ES-I3 (cell line): ENCODE measurements around the gene CLDN20.
"Not testable (repeated sequence)": the region's sequence is repeated elsewhere in the genome, so short reads cannot be mapped to it uniquely, and the experiment has no call there.

Experiments used
- H3K36me3 ChIP-seq: 2 replicates; pipeline ENCODE4 v1.6.1; 2013; ENCODE audit warnings: mild to moderate bottlenecking, low read length, control low read depth, moderate library complexity; ENCODE audit not compliant: insufficient read depth
- H3K4me1 ChIP-seq: 2 replicates; pipeline ENCODE4 v1.6.1; 2013; ENCODE audit warnings: mild to moderate bottlenecking, control low read depth, low read length; ENCODE audit not compliant: insufficient read depth
- H3K9ac ChIP-seq: 2 replicates; pipeline ENCODE4 v1.6.1; 2013; ENCODE audit warnings: low read depth, mild to moderate bottlenecking, low read length, moderate library complexity
- H3K9me3 ChIP-seq: 2 replicates; pipeline ENCODE4 v1.6.1; 2013; ENCODE audit warnings: mild to moderate bottlenecking, low read length, moderate library complexity; ENCODE audit not compliant: control insufficient read depth, insufficient read depth

CLDN20 gene, protein sequence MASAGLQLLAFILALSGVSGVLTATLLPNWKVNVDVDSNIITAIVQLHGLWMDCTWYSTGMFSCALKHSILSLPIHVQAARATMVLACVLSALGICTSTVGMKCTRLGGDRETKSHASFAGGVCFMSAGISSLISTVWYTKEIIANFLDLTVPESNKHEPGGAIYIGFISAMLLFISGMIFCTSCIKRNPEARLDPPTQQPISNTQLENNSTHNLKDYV

DNA sequence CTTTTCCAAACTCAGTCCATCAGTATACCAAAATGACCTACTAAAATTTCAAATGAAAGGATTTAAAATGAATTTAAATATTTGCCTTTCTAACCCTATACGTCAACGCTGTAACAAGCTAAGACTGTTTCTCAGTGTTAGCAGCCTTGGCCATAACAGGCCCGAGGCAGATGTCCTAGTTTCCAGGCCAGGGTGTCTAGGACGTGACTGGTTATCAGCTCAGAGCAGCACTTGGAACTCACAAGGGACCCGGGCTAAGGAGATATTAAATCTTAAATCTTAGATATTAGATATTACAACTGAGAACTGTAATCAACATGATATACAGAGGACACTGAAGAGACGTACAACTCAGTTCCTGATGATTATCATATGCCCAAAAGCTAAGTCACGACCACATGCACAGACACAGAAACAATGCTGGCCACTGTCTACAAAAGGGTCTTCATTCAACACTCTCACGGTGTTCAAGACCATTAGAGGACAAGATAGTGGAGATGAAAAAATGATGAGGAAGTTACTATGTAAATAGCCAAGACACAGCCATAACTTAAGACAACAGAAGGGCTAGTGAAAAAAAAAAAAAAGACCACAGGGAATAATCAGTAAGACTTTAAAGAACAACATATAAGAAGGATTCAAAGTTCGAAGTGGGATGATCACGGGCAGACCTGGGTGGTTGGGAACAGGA lies at the start of gene CLDN20:
Gene CLDN20 (plus strand): TSS at position 641 of the 691 bp plus-strand sequence. CDS start 11,707 bp downstream, outside the sequence.
- Histone ChIP-seq H3K36me3 (peaks cover 9% of the 10 kb centered on the region), H3K9me3 (no peaks in the 10 kb centered on the region)

DNA sequence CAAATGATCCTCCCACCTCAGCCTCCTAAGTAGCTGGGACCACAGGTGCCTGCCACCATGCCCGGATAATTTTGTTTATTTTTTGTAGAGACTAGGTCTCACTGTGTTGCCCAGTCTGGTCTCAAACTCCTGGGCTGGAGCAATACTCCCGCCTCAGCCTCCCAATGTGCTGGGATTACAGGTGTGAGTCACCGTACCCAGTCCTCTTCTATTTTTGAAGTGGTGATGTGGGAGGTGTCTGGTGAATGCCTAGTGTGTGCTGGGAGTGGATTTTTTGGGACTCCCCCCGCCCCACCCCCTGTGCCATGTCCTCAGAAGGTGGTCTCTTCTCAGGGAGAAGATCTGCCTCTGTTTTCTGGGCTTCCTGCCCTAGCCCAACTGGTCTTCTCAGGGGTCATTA lies 47.9 kb upstream of the CLDN20 start:
- peaks cover 4% of the 10 kb centered on the region; the same call in 1 of the 2 replicates for H3K9me3 ChIP-seq
- H3K9ac ChIP-seq: no peak overlapping the region
- H3K4me1 ChIP-seq: no peaks in the 10 kb centered on the region
- no peaks in the 10 kb centered on the region for H3K36me3 ChIP-seq

More for the DNA sequence above, at the start of gene CLDN20:
- Histone ChIP-seq H3K4me1 (peaks cover 23% of the 10 kb centered on the region; the same call in 1 of the 2 replicates), H3K9ac (no peak within 1 kb of the TSS)

DNA sequence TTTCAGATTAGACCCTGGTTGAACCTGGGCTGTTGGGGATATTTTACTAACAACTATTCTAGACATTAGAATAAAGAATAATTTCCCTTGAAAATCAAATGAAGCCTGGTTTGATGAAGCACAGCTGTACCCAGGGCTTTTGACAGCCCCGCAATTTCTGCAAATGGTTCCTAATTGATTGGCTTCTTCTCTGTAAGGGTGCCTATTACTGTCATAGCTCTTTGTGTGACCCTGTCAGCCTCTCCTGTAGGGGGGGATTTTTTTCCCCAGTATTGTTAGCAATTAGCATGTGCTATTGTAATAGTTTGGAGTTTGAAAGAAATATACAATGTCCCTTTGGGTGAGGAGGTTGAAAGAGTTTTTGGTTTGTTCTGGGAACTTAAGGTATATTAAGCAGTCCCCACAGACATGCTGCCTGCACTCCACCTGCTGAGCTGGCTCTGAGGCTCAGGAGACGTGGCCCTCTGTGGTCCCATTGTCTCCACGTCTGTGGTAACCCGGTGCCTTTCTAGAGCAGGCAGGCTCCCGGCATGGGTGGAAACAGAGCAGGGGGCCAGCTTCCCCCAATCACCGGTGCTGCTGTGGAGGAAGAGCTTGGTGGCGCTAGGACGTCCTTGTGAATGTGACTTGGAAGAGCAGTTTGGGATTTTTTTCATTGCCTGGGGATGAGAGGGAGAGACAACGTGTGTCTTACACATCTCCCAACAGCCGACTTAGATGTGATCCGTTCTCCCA lies 47.3 kb upstream of the CLDN20 start:
- Histone ChIP-seq H3K36me3 (no peaks in the 10 kb centered on the region), H3K9ac (no peak overlapping the region), H3K4me1 (no peaks in the 10 kb centered on the region), H3K9me3 (peaks cover 4% of the 10 kb centered on the region; the same call in 1 of the 2 replicates)

DNA sequence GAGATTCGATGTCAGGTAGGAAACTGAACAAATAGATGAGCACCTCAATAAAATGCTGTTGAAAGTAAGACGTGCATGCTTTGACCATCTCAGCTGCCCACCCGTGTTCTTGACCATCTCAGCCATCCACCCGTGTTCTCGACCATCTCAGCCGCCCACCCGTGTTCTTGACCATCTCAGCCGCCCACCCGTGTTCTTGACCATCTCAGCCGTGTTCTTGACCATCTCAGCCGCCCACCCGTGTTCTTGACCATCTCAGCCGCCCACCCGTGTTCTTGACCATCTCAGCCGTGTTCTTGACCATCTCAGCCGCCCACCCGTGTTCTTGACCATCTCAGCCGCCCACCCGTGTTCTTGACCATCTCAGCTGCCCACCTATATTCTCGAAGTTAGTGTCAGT lies 45.1 kb upstream of the CLDN20 start:
- not testable (repeated sequence) for H3K4me1 ChIP-seq, H3K36me3 ChIP-seq, H3K9ac ChIP-seq, H3K9me3 ChIP-seq

DNA sequence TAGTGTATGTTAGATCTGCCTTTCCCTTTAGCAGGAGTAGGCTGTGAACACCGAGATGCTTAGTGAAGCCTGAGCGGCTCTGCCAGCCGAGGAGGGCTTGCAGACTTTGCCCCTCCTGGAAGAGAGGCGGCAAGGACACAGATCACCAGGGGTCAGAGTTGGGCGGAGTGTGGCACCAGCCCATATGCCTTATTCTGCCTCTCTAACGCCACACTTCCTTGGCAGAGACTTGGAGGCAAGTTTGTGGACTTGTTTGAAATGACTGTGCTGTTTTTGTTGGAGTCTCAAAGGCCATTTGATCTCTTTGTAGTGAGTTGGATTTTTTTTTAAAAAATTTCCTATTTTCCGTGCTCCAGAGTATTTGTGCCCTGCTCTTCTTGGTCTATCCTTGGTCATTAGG lies 44.5 kb upstream of the CLDN20 start:
- Histone ChIP-seq H3K9ac (no peak overlapping the region), H3K36me3 (no peaks in the 10 kb centered on the region), H3K4me1 (0 out of 2 replicates have a peak, but pooled peaks cover 6% of the 10 kb centered on the region), H3K9me3 (no peaks in the 10 kb centered on the region)

DNA sequence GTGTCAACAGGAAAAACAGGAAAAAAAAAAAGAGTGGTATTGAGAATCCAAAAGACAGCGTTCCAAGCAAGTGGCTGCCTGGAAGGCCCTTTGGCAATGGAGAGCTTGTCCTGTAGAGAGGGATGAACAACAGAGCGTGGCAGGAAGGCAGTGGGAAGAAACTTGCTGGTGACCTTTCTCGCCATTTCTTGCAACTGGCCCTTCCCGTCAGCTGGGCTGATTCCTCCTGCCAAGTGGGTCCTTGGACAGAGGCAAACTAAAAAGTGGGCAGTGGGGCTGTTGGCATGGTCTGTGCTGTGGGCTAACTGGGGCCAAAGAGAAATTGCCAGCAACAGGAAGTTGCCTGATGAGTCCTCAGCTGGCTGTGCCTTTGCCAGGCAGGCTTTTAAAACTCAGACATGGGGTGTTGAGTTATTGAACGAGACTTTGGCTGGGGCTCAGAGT lies 43.9 kb upstream of the CLDN20 start:
- Histone ChIP-seq H3K4me1 (0 out of 2 replicates have a peak, but pooled peaks cover 6% of the 10 kb centered on the region), H3K36me3 (no peaks in the 10 kb centered on the region), H3K9me3 (no peaks in the 10 kb centered on the region), H3K9ac (no peak overlapping the region)

DNA sequence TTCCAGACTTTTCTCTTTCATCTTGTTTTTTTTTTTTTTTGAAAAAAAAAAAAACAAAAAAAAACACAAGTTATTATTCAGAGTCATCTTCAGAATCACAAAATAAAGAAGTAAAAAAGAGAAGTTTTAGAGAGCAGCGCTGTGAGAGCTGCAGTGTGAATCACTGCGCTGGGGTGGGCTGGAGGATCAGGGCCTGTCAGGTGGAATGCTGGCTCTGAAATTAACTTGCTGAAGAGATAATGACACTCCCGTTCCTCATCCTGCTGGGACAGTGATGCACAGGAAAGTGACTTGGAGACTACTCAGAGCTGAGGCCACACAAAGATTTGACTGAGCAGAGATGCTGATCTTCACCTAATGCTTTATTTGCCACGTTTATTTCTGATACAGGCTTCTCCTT lies 42.7 kb upstream of the CLDN20 start:
- Histone ChIP-seq H3K9me3 (no peaks in the 10 kb centered on the region), H3K4me1 (0 out of 2 replicates have a peak, but pooled peaks cover 6% of the 10 kb centered on the region), H3K36me3 (no peaks in the 10 kb centered on the region), H3K9ac (no peak overlapping the region)

DNA sequence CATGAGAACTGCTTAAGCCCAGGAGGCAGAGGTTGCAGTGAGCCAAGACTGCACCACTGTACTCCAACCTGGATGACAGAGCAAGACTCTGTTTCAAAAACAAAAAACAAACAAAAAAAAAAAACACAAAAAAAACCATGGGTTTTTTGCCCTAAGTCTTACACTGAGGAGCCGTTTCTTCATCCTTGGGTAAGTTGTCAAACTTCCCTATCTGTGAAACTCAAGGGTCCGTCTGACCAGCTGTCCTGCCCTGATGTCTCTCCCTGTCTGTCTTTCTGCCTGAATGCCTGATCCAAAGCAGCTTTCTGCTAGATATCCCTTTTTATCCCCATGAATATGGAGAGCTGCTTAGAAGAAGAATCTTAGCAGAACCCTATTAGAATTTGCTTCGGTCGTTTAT lies 41.3 kb upstream of the CLDN20 start:
- Histone ChIP-seq H3K4me1 (peaks cover 15% of the 10 kb centered on the region), H3K9ac (no peak overlapping the region)

DNA sequence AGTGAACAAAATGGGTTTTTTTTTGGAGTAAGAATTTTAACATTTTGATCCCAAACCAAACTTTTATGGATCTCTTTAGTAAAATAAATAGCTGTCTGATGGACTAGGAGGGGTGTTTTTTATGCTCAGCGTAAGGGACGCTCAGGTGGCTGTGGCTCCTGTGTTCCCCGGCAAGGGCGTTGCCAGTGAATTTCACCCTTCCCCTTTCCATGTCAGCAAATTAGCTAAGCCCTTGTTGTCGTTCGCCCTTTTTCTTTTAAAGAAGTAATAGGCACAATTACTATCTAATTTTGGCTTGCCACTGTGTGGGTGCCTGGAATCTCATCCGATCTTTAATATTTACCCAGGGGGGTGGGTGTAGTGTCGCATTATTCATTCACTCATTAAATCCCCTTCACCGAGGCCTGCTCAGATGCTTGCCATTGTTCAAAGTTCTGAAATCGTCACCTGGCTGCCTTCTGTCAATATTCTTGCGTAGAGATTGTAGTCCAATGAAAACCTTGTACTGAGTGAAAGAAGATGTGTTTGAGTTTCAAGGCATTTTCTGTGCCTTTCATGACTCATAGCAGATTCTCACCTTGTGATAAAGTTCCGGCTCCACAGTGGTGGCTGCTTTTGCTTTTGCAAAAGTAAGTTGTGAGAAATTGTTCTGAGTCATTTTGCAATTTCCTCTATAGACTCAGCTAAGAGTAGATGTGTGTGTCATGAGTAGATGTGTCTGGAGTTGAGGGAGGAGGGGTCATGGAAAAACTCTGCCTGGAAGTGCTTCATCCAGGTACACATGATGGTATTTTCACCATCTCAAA lies 40.0 kb upstream of the CLDN20 start:
- H3K9me3 ChIP-seq: no peaks in the 10 kb centered on the region; the same call in 1 of the 2 replicates
- peaks cover 15% of the 10 kb centered on the region for H3K4me1 ChIP-seq
- H3K36me3 ChIP-seq: no peaks in the 10 kb centered on the region
- no peak overlapping the region for H3K9ac ChIP-seq

More for the DNA sequence above, 41.3 kb upstream of the CLDN20 start:
- Histone ChIP-seq H3K36me3 (no peaks in the 10 kb centered on the region), H3K9me3 (no peaks in the 10 kb centered on the region)

DNA sequence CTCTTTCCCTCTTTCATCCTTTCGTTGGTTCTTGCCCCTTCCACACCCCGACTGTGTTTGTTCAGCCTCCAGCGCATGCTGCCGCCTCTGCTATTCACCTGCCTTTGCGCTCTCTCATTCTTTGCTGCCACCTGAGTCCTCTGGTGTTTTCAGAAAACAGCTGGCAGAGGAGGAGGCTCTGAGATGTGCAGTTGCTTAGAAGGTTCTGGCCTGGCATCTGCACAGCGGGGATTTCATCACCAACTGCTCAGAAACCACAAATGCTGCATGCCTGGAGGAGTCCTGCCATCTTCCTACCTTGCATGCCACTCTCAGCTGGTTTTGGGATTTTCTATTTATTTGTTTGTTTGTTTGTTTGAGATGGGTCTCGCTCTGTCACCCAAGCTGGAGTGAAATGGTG lies 39.2 kb upstream of the CLDN20 start:
- Histone ChIP-seq H3K4me1 (peaks cover 15% of the 10 kb centered on the region), H3K9ac (no peak overlapping the region), H3K36me3 (no peaks in the 10 kb centered on the region), H3K9me3 (no peaks in the 10 kb centered on the region; the same call in 1 of the 2 replicates)

DNA sequence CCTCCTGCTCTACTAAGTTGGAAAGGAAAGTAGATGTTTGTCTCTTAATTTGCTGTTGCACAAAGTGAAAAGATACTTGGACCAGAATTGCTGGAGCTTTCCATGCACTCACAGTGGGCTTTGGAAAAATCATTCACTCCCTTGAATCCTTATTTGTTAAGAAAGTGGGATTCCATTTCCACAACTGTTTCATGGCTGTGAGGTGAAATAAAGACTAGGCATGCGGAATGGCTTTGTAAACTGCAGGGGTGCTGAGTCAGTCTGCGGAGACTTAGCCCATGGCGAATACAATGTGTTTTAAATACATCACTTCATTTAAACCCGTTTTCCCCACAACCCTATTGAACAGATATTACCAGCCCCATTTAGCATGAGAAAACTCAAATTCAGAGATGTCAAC lies 36.8 kb upstream of the CLDN20 start:
- Histone ChIP-seq H3K36me3 (no peaks in the 10 kb centered on the region), H3K9me3 (no peaks in the 10 kb centered on the region; the same call in 1 of the 2 replicates), H3K9ac (no peak overlapping the region), H3K4me1 (peaks cover 15% of the 10 kb centered on the region)

DNA sequence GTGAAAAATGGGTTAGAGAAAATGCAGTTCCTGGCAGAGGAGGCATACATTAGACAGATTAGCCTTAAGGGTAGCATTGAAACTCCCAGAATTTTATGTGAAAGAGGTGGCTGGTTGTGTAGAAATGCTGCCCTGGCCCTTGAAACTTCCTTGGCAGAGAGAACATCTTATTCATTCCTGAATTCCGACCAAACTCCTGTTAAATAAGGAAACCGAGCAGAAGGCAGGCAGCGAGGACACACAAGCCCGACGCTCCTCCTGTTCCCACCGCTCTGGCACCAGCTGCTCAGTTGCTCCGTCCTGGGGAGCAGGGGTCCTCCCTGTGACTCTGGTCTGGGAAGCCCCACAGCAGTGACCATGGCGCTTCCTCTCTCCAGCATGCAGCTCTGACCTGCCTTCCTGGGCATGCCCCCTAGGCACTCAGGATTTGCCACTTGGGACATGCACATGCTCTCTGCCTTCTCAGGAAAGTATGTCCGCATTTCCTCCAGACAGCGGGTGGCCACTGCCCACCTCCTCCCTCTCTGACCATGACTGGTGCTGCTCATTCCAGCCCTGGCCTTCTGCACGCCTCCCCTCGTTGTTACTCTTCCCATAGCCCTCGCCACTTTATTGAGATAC lies 35.2 kb upstream of the CLDN20 start:
- H3K9me3 ChIP-seq: no peaks in the 10 kb centered on the region; the same call in 1 of the 2 replicates

DNA sequence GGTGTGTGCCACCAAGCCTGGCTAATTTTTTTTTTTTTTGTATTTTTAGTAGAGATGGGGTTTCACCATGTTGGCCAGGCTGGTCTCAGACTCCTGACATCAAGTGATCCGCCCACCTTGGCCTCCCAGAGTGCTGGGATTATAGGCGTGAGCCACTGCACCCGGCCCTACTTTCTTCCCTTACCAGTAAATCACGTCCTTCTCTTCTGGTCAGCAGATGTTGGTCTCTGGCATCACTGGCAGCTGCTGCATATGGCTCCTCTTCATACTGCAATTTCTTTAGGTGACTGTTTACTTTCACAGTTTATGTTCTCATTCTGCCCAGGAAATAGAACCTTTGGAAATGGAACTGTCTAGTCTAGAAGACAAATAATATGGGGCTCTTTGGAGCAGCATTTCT lies 32.8 kb upstream of the CLDN20 start:
- H3K9ac ChIP-seq, H3K4me1 ChIP-seq, H3K36me3 ChIP-seq, H3K9me3 ChIP-seq: not testable (repeated sequence)

More for the DNA sequence above, 35.2 kb upstream of the CLDN20 start:
- Histone ChIP-seq H3K9ac (no peak overlapping the region), H3K36me3 (no peaks in the 10 kb centered on the region), H3K4me1 (peaks cover 14% of the 10 kb centered on the region)
